Activated effector memory CD4-positive, alpha-beta T cell treated with Interleukin-2 at 50 U/mL for 16 hours (primary cell): Measurements from ENCODE around the gene OTX2.

ENCODE experiments used
- DNase-seq: peaks from one replicate; pipeline ENCODE4 v3.0.0-alpha.2; 2020

The OTX2 gene

GRCh38 chr14:56811593-56812363 lies 1.5 kb upstream of the OTX2 start:
- DNase-seq = no peak

- no peak for DNase-seq
Observed at GRCh38 chr14:56810836-56811592, 735 bp upstream of the OTX2 start.

GRCh38 chr14:56809270-56810146 lies 771 bp downstream of the OTX2 start:
- DNase-seq = no peak

GRCh38 chr14:56808383-56809269 lies 1.7 kb downstream of the OTX2 start:
- DNase-seq = no peak

- DNase-seq = no peak
Observed at GRCh38 chr14:56808110-56808382, 2.2 kb downstream of the OTX2 start.

- DNase-seq = no peak
Observed at GRCh38 chr14:56807386-56808109, 2.7 kb downstream of the OTX2 start.

- no peak for DNase-seq
Observed at GRCh38 chr14:56806760-56807159, 3.5 kb downstream of the OTX2 start.

- no peak for DNase-seq
Observed at GRCh38 chr14:56805992-56806727, 4.1 kb downstream of the OTX2 start.

- no peak for DNase-seq
Observed at GRCh38 chr14:56805201-56805991, 4.9 kb downstream of the OTX2 start.

- DNase-seq = no peak
Observed at GRCh38 chr14:56803816-56804535, 6.3 kb downstream of the OTX2 start.

- no peak for DNase-seq
Observed at GRCh38 chr14:56801920-56802319, 8.4 kb downstream of the OTX2 start.

GRCh38 chr14:56799343-56799645 lies 11.0 kb downstream of the OTX2 start:
- DNase-seq = no peak

GRCh38 chr14:56798447-56799342 lies 11.6 kb downstream of the OTX2 start:
- DNase-seq = no peak

- DNase-seq = no peak
Observed at GRCh38 chr14:56797569-56798446, 12.5 kb downstream of the OTX2 start.

GRCh38 chr14:56797003-56797568 lies 13.2 kb downstream of the OTX2 start:
- DNase-seq = no peak

GRCh38 chr14:56796259-56796658 lies 14.0 kb downstream of the OTX2 start:
- DNase-seq = no peak

GRCh38 chr14:56795284-56795622 lies 15.0 kb downstream of the OTX2 start:
- DNase-seq = no peak
